Fibroblast of the conjunctiva (primary cell): ENCODE measurements around the gene NMNAT1.
"Not testable (repeated sequence)": the region's sequence is repeated elsewhere in the genome, so short reads cannot be mapped to it uniquely, and the experiment has no call there.

ENCODE experiments used
- DNase-seq: peaks from one replicate; pipeline ENCODE4 v3.0.0-alpha.2; 2010; ENCODE audit warnings: low read depth

Gene NMNAT1

DNA sequence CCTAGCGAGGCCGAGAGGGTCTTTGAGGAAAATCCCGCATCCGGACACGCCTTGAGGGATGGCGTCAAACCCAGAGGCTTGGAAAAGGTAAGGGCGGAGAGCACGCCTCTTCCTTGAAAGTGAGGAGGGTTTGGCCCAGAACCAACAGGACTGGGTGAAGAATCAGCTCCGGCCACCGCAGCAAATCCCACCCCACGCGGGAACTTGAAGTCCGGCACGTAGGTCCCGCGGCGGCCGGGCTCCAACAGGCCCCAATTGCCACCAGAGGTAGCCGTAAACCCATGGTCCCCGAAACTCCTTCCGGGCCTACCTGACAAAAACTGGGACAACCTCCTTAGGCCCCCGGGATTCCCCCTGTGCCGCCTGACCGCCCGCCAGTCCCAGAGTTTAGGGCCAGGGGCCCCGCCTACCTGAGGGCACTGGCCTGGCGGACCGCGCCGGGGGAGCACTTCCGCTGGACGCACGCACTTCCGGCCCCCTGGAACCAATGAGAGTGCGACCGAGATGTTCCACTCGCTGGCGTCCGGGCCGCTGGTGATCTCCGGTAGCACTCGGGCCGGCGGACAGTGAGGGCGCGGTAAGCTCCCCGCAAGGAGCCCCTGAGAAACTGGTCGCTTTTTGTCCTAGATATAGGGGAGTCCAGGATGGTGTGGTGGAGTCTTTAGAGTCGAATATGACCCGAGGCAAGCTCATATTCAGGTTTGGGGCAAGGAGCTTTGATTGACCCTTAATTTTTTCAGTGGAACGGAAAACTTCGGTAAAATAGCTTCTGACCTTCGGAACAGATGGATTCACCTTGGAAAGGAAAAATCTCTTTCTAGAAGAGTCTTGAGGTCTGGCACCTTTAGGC lies at the start of gene NMNAT1, which contains the start of gene LZIC:
TSS of gene NMNAT1 (plus strand) at position 537 of the 850 bp plus-strand sequence. CDS start 28,599 bp downstream, outside the sequence.
TSS of gene LZIC (minus strand) at position 453 of the 850 bp plus-strand sequence. CDS start 6,772 bp downstream, outside the sequence.
- peak; percentile 76 for DNase-seq

DNA sequence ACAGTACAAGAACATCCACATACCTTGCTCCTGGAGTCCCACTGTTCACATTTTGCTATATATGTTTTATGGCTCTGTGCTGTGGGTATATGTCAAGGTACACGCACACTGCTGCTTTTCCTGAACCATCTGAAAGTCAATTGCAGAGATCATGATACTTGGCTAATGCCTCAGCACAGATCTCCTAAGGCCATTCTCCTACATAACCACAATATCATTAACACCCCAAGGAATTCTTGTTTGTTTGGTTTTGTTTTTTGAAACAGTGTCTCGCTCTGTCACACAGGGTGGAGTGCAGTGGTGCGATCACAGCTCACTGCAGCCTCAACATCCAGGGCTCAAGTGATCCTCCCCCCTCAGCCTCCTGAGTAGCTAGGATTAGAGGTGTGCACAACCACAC lies 49.2 kb upstream of the NMNAT1 start:
- DNase-seq, result no peak

DNA sequence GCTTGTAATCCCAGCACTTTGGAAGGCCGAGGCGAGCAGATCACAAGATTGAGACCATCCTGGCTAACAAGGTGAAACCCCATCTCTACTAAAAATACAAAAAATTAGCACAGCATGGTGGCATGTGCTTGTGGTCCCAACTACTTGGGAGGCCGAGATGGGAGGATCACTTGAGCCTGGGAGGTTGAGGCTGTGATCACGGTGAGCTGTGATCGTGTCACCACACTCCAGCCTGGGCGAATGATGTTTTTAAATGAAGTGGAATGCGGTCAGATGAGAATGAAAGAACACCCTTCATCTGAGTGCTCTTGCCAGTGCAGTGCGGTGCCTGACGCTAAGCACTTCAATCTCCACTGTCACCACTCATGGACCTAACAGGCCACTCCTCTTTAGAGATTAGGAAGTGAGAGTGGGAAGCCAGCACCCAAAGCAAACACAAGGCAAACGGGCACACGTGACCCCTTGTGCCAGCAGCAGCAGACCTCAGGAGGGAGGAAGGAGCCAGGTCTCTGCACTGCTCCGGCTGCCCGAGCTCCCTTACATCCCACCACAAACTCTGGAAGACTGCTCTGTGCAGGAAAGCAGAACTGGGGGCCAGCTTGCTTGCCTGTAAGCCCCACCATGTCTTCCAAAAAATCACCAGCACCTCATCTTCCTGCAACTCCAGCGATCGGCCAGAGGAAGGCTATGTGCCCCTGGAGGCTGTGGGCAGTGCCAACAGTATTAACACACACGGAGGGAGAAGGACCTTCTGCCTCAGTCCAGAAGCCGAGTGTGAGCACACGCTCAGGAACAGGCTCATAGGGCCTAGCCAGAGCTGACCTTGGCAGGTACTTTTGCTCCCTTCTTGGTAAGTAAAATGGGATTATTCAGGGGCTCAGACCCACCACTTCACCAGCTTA lies 42.9 kb upstream of the NMNAT1 start:
- no peak for DNase-seq

DNA sequence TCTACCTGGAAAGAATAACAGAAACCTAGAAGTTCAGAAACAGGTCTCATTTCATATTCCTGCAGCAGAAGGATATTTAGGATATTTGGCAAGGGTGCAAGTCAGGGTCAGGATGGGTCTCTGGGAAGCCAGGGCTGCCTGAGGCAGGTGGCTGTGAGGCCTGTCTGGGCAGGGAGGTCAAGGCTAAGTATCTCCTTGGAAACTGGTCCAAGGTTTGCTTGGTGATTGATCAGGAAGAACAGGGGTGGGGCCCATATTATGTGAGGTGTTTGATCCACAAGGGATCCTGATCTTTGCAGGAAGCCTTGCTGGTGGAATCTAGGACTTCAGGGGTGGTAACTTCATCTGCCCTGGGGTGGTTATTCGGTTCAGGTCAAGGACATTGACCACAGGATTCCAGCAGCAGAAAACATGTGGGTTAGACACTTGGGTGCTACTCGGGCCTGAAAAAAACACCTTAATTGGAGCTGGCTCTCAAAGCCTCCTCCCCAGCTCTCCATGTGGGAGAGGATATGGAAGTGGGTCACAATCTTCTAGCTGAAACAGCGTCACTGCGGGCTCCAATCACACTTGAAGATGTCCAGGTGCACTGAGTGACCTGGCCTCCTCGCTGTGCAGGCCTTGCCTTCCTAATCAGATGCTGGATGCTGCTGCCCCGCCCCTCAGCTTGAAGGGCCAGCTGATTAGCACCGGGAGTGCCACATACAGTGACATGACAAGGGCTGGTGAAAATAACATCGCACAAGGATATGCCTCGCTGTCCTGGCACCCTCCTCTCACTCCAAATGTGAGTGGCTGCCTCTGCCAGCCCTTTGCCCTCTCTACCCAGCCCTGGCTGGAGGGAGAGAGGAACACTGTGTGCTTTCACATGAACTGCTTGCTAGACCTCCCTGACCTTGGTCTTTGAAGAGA lies 41.9 kb upstream of the NMNAT1 start:
- no peak for DNase-seq

DNA sequence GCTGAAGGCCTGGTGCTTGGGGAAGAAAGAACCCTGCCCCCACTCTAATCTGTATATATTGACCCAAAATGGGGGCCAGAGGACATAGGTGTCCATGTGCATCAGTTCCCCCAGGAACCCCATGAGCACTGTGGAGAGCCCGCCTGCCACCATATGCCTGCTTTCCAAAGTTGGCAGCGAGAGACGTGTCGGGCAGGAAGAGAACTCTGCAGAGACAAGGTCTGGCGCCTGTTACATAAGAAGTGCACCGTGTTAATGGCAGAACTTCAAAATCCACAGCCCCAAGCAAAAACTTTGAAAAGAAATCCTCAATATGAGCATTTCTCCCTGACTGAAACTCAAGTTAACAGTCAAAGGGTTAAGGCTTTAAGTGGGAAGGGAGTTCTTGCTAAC lies 41.2 kb upstream of the NMNAT1 start:
- DNase-seq, result no peak

DNA sequence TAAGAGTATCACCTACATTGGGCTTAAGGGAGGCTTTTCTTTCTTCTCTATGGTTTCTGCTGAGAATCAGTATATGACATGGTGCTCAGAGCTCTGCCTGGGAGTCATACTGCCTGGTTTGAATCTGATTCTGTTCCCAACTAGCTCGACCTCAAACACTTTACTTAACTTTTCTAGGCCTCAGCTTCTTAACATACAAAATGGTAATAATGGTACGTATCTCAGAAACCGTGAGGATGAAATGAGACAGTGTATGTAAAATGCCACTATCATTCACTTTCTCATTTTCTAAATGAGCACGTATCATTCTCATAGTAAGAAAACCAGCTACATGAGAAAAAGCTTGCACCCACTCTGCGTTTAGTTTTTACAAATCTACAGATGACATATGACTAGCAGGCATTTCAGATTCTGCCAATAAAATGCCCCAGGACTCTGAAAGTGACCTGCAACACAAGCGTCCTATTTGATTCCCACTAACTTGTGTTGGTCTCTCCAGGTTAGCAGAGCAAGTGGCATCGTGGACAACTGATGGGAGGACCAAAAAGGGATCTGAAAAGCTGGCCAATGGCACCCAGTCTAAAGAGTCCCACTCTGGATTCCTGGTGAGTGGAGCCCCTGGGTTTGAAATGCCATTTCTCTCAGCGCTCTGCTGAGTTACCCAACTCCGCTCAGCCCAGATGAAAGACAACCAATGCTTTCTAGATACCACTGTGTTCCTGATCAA lies 39.3 kb upstream of the NMNAT1 start:
- DNase-seq, result no peak

DNA sequence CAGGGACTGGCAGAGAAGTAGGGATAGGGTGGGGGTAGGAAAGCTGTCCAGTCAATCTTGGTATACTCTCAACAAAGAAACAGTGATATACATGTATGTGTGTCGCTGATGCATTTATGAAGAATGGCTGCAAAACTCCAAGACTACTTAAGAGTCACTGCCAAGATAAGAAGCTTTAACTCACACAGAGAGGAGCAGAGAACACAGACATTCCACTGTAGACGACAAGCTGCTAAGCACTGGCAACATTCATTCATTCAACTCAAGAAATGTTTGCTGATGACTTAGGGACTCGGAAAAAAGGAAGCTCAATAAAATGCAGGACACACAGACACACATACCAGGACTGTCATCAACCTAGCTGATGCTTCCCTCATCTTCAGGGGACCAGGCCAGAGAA lies 38.7 kb upstream of the NMNAT1 start:
- DNase-seq, result no peak

DNA sequence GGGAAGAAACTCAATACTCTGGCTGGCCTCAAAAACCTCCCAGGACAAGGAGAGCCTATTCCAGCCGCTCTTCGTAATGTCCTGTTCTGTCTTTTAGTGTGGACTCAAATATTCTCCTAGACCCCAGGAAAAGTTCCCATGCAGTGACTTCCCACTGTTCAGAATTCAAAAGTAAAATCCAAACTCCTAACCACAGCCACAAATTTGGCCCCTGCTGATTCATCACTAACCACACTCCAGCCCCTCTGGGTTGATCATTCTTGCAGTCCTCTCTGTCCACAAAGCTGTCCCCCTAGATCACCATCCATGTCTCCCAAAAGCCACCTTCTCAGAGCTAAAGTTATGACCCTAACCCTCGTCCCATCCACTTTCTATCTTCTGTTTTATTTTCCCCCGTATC lies 38.3 kb upstream of the NMNAT1 start:
- DNase-seq, result no peak

DNA sequence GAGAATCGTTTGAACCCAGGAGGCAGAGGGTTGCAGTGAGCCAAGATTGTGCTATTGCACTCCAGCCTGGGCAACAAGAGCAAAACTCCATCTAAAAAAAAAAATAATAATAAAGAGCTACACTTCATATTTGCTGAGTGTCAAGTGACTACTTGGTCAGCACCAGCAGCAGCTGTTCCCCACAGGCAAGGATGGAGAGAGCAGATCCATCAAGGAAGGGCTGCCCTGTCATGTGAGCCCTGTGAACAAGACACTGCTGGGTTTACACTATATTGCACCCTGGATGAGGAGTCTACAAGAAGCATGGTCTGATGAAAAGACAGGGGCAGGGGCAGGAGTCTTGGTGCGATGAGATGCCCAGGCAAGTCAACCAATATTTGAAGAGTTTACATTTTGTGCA lies 36.8 kb upstream of the NMNAT1 start:
- no peak for DNase-seq

DNA sequence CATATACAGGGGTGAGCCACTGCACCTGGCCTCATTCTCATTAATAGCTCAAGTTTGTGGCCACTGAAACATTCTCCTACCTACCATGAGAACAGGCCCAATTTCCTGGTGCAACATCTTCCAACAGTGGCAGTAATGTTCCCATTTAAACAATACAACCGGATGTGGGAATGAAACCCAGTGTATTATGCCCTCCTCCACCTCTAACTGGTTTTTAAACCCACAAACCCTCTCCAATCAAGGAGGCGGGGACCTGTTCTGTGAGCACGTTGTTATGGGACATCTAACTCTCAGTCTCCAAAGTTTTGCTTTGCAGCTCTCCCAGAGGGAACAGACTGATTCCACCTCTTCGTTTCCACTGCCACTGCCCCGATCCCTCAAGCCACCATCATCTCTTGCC lies 35.8 kb upstream of the NMNAT1 start:
- no peak for DNase-seq

DNA sequence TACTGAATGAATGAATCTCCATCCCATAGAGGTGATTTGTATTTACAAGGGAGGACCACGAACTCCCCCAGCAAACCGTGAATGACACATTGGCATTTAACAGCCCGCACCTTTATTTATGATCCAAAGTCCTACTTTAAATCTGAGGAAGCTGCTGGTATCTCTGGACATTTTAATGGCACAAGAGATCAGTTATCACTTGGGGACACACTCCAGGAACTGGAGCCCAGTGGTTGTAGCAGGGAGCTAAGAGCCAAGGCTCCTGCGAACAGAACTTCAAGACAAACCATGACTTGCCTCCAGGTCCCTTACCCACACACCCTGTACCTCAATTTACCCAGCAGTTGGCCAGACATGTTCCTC lies 34.4 kb upstream of the NMNAT1 start:
- no peak for DNase-seq

DNA sequence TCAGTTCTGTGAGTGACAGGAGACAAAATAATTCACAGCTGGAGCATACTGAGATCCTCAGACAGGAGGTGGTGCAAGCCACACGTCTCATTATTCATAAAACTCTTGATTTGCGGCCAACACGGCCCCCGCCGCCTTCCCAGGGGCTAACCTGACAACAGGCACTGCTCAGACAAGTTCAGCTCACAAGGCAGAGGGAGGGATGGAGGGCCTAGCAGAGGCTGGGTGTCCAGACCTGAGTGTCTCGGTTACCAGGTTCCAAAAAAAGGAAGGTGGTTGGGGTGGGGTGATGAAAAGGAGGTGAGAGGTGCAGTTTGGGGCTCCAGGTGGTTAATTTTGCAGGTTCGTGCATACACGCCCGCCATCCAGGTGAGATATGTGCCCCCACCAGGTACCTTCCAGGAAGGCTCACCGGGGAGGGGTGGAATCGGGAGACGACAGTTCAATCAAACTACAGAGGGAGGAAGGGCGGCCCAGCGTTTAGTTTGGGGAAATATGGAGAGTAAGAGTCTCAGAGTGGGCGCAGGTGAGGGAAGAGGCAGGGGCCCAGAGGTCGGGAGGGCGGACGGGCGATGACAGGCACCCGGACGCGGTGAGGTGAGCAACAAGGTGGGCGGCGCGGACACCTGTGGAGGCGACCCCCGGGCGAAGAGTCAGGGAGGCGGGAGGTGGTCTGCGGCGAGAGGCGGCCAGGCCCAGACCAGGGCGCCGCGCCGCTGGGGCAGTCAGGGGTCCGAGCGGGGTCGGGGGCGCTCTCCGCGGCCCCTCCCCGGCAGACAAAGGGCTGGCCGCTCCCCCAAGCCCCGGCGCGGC lies 33.8 kb upstream of the NMNAT1 start:
- DNase-seq, result no peak

DNA sequence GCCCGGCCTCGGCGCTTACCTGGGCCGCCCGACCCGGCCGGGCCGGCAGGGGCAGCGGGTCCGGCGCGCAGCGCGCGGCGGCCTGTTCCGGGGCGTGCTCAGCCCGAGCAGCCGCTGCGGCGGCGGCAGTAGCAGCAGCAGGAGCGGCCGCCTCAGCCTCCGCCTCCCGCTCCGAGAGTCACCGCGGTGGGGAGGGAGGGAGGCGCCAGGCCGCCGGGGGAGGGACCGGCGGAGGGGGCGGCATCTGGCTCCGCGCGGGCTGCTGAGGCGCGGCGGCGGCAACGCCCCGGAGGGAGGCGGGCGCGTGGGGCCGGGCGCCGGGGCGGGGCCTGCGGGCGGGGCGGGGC lies 33.2 kb upstream of the NMNAT1 start, which contains the start of gene CTNNBIP1:
TSS of gene CTNNBIP1 (minus strand) at position 194 of the 347 bp plus-strand sequence. CDS start 38,205 bp downstream, outside the sequence.
- DNase-seq, result no peak

DNA sequence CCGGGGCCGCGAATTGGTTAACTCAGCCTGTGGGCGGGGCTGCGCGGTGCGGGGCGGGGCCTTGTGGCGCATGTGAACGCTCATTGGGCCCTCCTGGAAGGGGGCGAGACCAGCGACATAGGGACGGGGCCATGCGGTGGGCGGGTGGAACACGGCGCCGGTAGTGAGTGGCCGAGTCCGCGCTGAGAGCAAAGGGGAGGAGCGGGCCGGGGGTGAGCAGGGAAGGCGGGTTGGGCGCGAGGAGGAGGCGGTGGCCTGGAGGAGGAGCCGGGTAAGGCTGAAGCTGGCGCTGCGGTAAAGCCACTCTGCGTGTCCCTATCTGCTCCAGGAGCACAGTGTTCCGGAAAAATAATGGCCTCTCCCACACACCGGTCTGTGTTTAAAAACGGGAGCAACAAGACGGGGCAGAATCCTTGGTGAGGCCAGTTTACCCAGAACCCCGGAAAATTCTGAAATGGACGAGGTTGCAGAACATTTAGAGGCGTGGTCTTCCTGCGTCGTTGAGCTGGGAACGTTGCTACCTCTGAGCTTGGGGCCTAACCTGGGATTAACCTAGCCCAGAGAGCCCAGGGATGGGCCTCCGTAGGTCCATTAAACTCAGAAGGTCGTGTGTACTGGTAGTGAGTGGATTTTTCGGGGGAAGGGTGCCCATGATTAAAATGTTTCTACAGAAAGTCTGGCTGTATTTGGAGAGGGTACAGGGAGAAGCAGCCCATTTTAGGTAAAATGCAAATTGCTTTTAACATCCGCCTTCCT lies 32.7 kb upstream of the NMNAT1 start:
- peak; percentile 98 for DNase-seq

DNA sequence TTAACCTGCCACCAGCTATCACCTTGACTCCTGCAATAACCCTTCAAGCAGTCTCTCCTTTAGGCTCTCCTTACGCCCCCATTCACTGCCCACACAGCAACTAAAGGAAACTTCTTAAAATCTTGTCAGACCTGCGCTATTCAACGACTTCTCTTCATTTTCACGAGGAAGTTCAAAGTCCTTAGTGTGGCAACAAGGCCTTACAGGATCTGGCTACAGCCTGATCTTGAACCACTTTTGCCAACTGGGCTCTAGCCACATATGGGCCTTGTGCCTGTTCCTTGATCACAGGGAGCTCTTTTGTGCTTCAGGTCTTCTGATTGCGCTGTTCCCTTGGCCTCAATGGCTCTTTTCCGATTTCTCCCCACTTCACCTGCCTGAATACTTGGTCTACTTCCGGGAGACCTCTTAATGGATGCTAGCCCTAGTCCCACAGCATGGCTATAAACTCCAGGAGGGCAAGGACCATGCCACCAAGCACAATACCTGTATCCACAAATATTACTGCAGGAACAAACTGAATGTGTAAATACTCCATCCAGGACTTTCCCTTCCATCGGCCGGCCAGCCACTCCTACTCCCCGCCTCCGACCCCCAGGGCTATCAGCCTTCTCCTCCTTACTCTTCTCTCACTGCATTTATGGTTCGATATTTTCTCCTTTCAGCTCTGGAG lies 30.9 kb upstream of the NMNAT1 start:
- DNase-seq, result no peak

DNA sequence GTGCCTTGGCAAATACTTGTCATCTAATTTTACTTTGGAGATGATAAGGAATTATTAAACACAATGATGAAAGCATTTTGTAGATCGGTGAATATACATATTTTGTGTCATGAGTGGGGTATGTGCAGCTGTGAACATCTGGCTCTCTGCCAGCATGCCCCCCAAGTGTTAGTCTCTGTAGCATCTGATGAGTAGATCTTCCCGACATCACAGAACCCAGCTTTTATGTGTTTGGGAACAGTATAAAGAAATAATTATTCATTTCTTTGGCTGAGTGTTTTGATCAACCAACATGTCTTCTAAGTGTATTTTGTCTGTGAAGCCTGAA lies 28.7 kb upstream of the NMNAT1 start:
- no peak for DNase-seq

DNA sequence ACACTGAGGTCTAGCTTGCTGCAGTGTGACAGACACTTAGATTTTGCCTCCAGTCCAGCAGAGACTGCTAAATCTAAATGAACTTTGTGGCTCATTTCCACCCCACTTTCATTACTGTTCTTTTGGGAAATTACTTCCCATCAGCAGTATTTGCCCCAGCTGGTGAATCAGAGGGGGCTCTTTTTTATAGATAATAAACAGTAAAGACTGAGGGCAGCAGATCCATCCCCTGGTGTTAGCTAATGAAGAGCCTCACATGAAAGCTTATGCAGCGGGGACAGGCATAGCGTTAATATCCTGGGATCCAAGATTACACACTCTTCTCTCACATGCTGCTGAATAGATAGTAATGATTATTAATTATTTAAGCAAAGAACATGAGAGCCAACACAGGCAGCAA lies 26.8 kb upstream of the NMNAT1 start:
- DNase-seq, result no peak

DNA sequence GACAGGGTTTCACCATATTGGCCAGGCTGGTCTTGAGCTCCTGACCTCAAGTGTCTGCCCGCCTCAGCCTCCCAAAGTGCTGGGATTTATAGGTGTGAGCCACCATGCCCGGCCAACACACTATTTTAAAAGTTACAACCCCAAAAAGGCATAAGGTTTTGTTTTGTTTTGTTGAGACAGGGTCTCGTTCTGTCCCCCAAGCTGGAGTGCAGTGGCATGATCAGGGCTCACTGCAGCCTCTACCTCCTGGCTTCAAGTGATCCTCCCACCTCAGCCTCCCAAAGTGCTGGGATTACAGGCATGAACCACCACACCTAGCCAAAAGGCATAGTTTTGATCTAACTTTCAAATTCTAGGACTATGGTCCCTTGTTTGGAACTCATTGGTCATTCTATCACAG lies 25.8 kb upstream of the NMNAT1 start:
- not testable (repeated sequence) for DNase-seq

DNA sequence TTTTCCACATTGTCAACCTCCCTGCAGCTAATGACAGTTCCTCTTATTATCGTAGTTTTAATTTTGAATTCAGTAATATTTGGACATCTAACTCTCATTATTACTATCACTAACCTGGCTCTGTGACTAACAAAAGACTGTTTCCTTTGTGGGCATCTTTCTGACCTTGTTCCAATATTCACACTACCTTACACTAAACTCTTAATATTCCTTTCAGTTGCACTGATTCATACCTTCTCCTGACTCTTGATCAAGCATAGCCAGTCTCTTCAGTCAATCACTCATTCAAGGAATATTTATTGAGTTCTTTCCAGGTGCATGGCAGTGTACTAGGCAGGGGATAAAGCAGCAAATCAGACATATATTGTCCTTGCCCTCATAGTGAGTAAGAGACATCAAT lies 25.4 kb upstream of the NMNAT1 start:
- DNase-seq, result no peak
